Right lobe of liver (tissue), 6 donors: ENCODE data around the gene PTRHD1. TPM values are rescaled to one million over a fixed set of nuclear protein-coding genes. Genes with fewer than 3 reads are reported as not detected.

ENCODE experiments used
- ATAC-seq, 4 donors: fragments of 200-7000 bp; cut with Tn5 transposase; one replicate each; pipeline ENCODE4 v1.9.1; 2020; ENCODE audit warnings: mild to moderate bottlenecking in 4 of 4, moderate library complexity in 4 of 4
- DNase-seq, 3 donors: peaks; one replicate each; pipeline ENCODE4 v3.0.0-alpha.2; 2020
- H3K27ac ChIP-seq, 3 donors: fragments of 200-600 bp; one replicate each; pipeline ENCODE4 v1.8.0; 2022
- H3K27me3 ChIP-seq, 2 donors: fragments of 200-600 bp; one replicate each; pipeline ENCODE4 v1.8.0; 2022
- H3K36me3 ChIP-seq, 4 donors: fragments of 200-600 bp; sonication (generic) in 1 of 4; one replicate each; pipeline versions ENCODE4 v1.5.1 to v1.8.0; 2017 to 2022; ENCODE audit warnings: control low read depth in 1 of 4
- H3K4me1 ChIP-seq, 4 donors: fragments of 200-600 bp; sonication (generic) in 1 of 4; one replicate each; pipeline versions ENCODE4 v1.5.1 to v1.8.0; 2017 to 2022; ENCODE audit warnings: control low read depth in 1 of 4
- H3K4me3 ChIP-seq, 3 donors: fragments of 200-600 bp; one replicate each; pipeline ENCODE4 v1.8.0; 2022
- H3K9me3 ChIP-seq, 4 donors: fragments of 200-600 bp; sonication (generic) in 1 of 4; one replicate each; pipeline versions ENCODE4 v1.5.1 to v1.8.0; 2017 to 2022; ENCODE audit warnings: control low read depth in 1 of 4
- POLR2A ChIP-seq: fragments of 450-650 bp; IDR thresholded peaks from one replicate; pipeline ENCODE4 v1.6.1; 2017; ENCODE audit warnings: antibody characterized with exemption, mild to moderate bottlenecking
- WGBS: methylation state at CpG from one replicate; pipeline ENCODE4 v1.1.6; 2018; ENCODE audit warnings: low coverage, low lambda C conversion rate; ENCODE audit not compliant: insufficient coverage; ENCODE audit errors: missing lambda C conversion rate; 5-methylcytosine and 5-hydroxymethylcytosine counted together
- intact Hi-C, 2 donors: fragments of 100-400 bp; cut with DNase I; formaldehyde crosslinking; loops; one replicate each; pipeline versions ENCODE4 v1.11.2 to v1.14.1; 2022
- total RNA-seq, 6 experiments: library from RNA; depleted of rRNA in 2 of 6; stranded (reverse); fragments of >200 nt in 2 of 6; fragmentation: NEBNext Ultra II Directional in 3 of 6; extraction: Animal tissue kit (Norgen Biotek cat#: 25700) in 3 of 6; gene quantifications; one replicate each; pipeline versions ENCODE4 v1.1.0 to v1.2.4, GENCODE V29; 2016 to 2023
- TF ChIP-seq, protein P1 (sequence below), 4 donors: fragments of 200-600 bp in 3 of 4; fragments of 450-650 bp in 1 of 4; IDR thresholded peaks; one replicate each; pipeline versions ENCODE4 v1.5.1 to v1.8.0; 2016 to 2022; ENCODE audit warnings: antibody characterized with exemption in 4 of 4, mild to moderate bottlenecking in 2 of 4
- donor health status: DM: no; HTN: yes; CAD: no.
- donor health status: DM: no; HTN: no; CAD: no.
- donor health status: DM: no; HTN: no; CAD: no.
- donor health status: DM: no; HTN: yes; CAD: no.
- donor health status: DM: no; HTN: yes; CAD: no.

Gene PTRHD1
- total RNA-seq, 6 experiments from 2014 or later = 10.1 to 16.4 (median 15.3) TPM

DNA sequence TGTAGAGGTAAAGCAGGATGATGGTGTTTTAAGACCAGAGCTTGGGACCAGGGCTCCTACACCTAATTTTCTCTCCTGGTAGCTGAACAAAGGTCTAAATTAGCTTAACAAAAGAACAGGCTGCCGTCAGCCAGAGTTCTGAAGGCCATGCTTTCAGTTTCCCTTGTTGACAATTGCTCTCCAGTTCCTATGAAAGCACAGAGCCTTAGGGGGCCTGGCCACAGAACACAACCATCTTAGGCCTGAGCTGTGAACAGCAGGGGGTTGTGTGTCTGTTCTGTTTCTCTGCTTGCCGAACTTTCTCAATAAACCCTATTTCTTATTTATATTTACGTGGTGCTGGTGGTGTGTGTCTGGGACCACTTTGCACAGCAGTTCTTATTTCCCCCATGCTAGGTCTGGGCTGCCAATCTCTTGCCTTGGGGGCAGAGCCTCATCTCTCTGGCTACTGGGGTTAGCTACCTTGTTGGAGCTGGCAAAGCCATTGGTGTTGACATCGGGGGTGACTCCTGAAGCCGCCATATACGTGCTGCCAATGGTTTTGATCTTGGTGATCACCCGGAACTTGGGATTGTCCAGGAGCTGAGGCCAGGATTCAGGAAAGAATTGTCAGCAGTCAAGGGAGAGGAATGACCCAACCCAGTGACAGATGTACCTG is 29.0 kb upstream of the PTRHD1 start:
- TF ChIP-seq, protein P1, sequence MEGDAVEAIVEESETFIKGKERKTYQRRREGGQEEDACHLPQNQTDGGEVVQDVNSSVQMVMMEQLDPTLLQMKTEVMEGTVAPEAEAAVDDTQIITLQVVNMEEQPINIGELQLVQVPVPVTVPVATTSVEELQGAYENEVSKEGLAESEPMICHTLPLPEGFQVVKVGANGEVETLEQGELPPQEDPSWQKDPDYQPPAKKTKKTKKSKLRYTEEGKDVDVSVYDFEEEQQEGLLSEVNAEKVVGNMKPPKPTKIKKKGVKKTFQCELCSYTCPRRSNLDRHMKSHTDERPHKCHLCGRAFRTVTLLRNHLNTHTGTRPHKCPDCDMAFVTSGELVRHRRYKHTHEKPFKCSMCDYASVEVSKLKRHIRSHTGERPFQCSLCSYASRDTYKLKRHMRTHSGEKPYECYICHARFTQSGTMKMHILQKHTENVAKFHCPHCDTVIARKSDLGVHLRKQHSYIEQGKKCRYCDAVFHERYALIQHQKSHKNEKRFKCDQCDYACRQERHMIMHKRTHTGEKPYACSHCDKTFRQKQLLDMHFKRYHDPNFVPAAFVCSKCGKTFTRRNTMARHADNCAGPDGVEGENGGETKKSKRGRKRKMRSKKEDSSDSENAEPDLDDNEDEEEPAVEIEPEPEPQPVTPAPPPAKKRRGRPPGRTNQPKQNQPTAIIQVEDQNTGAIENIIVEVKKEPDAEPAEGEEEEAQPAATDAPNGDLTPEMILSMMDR (IDR thresholded peaks at IDR 0.05) = no peak
- no peak for TF ChIP-seq POLR2A
- no peak overlapping the region for H3K4me3 ChIP-seq
- H3K36me3 ChIP-seq = no peaks in the 10 kb centered on the region
- H3K27me3 ChIP-seq = no peaks in the 10 kb centered on the region
- 76% methylated on average over 2 of the region's 7 CpGs for WGBS
- peaks cover 0 to 6% (median 0%) of the 10 kb centered on the region in 4 donors for H3K4me1 ChIP-seq
- intact Hi-C loops = loop anchor here in 1 of 2 donors (10.0 kb wide), 1 partner anchor 417 kb away; no protein-coding TSS in a partner anchor
- H3K9me3 ChIP-seq = no peaks in the 10 kb centered on the region
- H3K27ac ChIP-seq = no peak overlapping the region
- peak in 1 of 3 donors; percentile 17 for DNase-seq
- no peak for ATAC-seq

DNA sequence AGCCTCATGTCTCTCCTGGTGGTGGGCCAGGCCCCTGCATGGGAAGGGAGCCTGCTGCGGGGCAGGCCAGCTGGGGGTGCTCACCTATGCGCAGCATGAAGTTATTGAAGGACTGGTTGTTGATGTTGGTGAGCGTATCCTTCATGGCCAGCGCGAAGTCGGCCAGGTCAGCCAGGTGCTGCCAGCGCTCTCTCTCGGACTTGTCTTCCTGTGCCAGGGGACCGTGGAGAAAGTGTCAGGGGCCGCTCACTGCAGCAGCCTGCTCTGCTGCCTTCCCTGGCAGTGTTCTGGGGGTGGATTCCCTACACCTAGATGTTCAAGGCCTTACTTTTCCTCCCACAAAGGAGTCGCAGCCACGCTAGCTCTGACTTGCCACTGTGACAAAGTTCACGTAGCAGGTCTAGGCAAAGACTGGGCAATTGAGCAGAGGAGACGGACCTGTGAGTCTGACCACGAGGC is 28.3 kb upstream of the PTRHD1 start:
- Histone ChIP-seq H3K27ac (no peak overlapping the region), H3K36me3 (no peaks in the 10 kb centered on the region), H3K4me3 (no peak overlapping the region), H3K27me3 (no peaks in the 10 kb centered on the region), H3K9me3 (no peaks in the 10 kb centered on the region), H3K4me1 (peaks cover 0 to 6% (median 0%) of the 10 kb centered on the region in 4 donors)
- DNase-seq (peak in 1 of 3 donors; percentile 18), ATAC-seq (no peak)
- TF ChIP-seq, protein P1 (IDR thresholded peaks at IDR 0.05) = no peak
- no peak for TF ChIP-seq POLR2A
- WGBS = 85% methylated on average over 8 of the region's 15 CpGs
- intact Hi-C loops = loop anchor here in 1 of 2 donors (10.0 kb wide), 1 partner anchor 417 kb away; no protein-coding TSS in a partner anchor

GRCh38 chr2:24820598-24821432 is 27.6 kb upstream of the PTRHD1 start:
- DNase-seq = no peak
- no peak for ATAC-seq
- 81% methylated on average over 7 of the region's 17 CpGs for WGBS
- no peaks in the 10 kb centered on the region for H3K27me3 ChIP-seq
- no peaks in the 10 kb centered on the region for H3K36me3 ChIP-seq
- H3K4me1 ChIP-seq = peaks cover 0 to 6% (median 0%) of the 10 kb centered on the region in 4 donors
- intact Hi-C loops = loop anchor here in 1 of 2 donors (10.0 kb wide), 1 partner anchor 416 kb away; no protein-coding TSS in a partner anchor
- no peak overlapping the region for H3K27ac ChIP-seq
- no peak overlapping the region for H3K4me3 ChIP-seq
- H3K9me3 ChIP-seq = no peaks in the 10 kb centered on the region
- no peak for TF ChIP-seq POLR2A
- TF ChIP-seq, protein P1 (IDR thresholded peaks at IDR 0.05) = no peak

- intact Hi-C loops = loop anchor here in 1 of 2 donors (10.0 kb wide), 1 partner anchor 415 kb away; no protein-coding TSS in a partner anchor
- Histone ChIP-seq H3K4me1 (peaks cover 0 to 6% (median 0%) of the 10 kb centered on the region in 4 donors), H3K27me3 (no peaks in the 10 kb centered on the region), H3K36me3 (no peaks in the 10 kb centered on the region), H3K9me3 (no peaks in the 10 kb centered on the region), H3K27ac (no peak overlapping the region), H3K4me3 (no peak overlapping the region)
- WGBS = 93% methylated on average over 3 of the region's 7 CpGs
- TF ChIP-seq POLR2A = no peak
- TF ChIP-seq, protein P1 (IDR thresholded peaks at IDR 0.05) = no peak
- ATAC-seq (no peak), DNase-seq (no peak)
These were observed 27.0 kb upstream of the PTRHD1 start for GRCh38 chr2:24820175-24820513.
